ES-I3 (cell line): ENCODE data around the gene RNF114.
"Not testable (repeated sequence)": the region's sequence is repeated elsewhere in the genome, so short reads cannot be mapped to it uniquely, and the experiment has no call there.

ENCODE experiments used
- H3K36me3 ChIP-seq: 2 replicates; pipeline ENCODE4 v1.6.1; 2013; ENCODE audit warnings: mild to moderate bottlenecking, low read length, control low read depth, moderate library complexity; ENCODE audit not compliant: insufficient read depth
- H3K4me1 ChIP-seq: 2 replicates; pipeline ENCODE4 v1.6.1; 2013; ENCODE audit warnings: mild to moderate bottlenecking, control low read depth, low read length; ENCODE audit not compliant: insufficient read depth
- H3K9ac ChIP-seq: 2 replicates; pipeline ENCODE4 v1.6.1; 2013; ENCODE audit warnings: low read depth, mild to moderate bottlenecking, low read length, moderate library complexity
- H3K9me3 ChIP-seq: 2 replicates; pipeline ENCODE4 v1.6.1; 2013; ENCODE audit warnings: mild to moderate bottlenecking, low read length, moderate library complexity; ENCODE audit not compliant: control insufficient read depth, insufficient read depth

Gene RNF114

DNA sequence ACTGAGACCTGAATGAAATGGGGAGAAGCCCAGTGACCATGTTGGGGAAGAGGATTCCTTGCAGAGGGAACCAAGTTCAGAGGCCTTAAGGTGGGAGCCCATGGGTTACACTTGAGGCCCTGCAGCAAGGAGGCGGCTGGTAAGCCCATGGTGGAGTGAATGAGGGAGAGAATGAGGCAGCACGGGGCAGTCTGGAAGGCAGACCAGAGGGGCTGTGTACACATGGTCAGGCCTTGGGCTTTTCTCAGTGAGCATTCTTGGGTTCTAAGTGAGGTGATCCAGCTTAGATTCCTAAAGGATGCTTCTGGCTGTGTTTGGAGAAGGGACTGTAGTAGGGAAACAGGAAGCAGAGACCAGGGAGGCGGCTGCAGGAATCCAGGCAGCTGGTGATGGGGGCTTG is 19.0 kb downstream of the RNF114 start:
- no peaks in the 10 kb centered on the region for H3K9me3 ChIP-seq
- no peaks in the 10 kb centered on the region for H3K4me1 ChIP-seq
- peaks cover 36% of the 10 kb centered on the region for H3K36me3 ChIP-seq
- no peak overlapping the region for H3K9ac ChIP-seq

GRCh38 chr20:49955830-49956396 is 19.7 kb downstream of the RNF114 start:
- H3K9ac ChIP-seq, H3K4me1 ChIP-seq, H3K9me3 ChIP-seq: not testable (repeated sequence)
- peaks cover 30% of the 10 kb centered on the region for H3K36me3 ChIP-seq

GRCh38 chr20:49956689-49957088 is 20.5 kb downstream of the RNF114 start:
- Histone ChIP-seq H3K9me3 (no peaks in the 10 kb centered on the region), H3K9ac (no peak overlapping the region), H3K36me3 (peaks cover 26% of the 10 kb centered on the region), H3K4me1 (no peaks in the 10 kb centered on the region)

DNA sequence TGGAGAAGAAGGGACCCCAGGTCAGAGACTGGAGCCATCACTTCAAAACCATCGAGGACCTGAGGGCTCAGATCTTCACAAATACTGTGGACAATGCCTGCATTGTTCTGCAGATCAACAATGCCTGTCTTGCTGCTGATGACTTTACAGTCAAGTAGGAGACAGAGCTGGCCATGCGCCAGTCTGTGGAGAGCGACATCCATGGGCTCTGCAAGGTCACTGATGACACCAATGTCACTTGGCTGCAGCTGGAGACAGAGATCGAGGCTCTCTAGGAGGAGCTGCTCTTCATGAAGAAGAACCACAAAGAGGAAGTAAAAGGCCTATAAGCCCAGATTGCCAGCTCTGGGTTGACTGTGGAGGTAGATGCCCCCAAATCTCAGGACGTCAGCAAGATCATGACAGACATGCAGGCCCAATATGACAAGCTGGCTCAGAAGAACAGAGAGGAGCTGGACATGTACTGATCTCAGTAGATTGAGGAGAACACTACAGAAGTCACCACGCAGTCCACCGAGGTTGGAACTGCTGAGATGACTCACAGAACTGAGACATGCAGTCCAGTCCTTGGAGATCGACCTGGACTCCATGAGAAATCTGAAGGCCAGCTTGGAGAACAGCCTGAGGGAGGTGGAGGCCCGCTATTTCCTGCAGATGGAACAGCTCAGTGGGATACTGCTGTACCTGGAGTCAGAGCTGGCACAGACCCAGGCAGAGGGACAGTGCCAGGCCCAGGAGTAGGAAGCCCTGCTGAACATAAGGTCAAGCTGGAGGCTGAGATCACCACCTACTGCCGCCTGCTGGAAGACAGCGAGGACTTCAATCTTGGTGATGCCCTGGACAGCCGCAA is 21.1 kb downstream of the RNF114 start:
- H3K9ac ChIP-seq = not testable (repeated sequence)
- peaks cover 21% of the 10 kb centered on the region for H3K36me3 ChIP-seq

DNA sequence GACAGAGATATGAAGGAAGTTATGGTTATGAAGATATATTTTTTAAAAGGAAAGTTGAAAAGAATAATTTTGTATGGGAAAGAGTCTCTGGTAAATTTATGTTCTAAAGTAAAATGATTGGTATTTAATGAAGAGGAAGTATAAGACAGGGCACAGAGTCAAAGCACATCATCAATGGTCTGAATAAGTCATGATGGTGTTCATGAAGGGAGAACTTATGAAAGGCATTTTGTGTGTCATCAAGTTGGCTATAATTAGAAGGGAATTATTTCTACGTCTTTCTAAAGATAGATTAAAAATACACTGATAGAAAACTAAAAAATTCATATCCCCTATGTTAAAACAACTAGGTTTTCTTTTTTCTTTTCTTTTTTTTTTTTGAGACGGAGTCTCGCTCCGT is 25.2 kb downstream of the RNF114 start:
- Histone ChIP-seq H3K36me3 (no peaks in the 10 kb centered on the region; the same call in 1 of the 2 replicates), H3K4me1 (peaks cover 14% of the 10 kb centered on the region), H3K9ac (no peak overlapping the region), H3K9me3 (no peaks in the 10 kb centered on the region)

More for the DNA sequence above, 21.1 kb downstream of the RNF114 start:
- not testable (repeated sequence) for H3K4me1 ChIP-seq, H3K9me3 ChIP-seq

GRCh38 chr20:49964964-49965780 is 29.0 kb downstream of the RNF114 start:
- Histone ChIP-seq H3K36me3 (no peaks in the 10 kb centered on the region), H3K9me3 (no peaks in the 10 kb centered on the region), H3K9ac (no peak overlapping the region), H3K4me1 (peaks cover 23% of the 10 kb centered on the region)

GRCh38 chr20:49965781-49966305 is 29.6 kb downstream of the RNF114 start:
- Histone ChIP-seq H3K4me1 (peaks cover 29% of the 10 kb centered on the region), H3K9me3 (no peaks in the 10 kb centered on the region), H3K9ac (no peak overlapping the region), H3K36me3 (no peaks in the 10 kb centered on the region)

DNA sequence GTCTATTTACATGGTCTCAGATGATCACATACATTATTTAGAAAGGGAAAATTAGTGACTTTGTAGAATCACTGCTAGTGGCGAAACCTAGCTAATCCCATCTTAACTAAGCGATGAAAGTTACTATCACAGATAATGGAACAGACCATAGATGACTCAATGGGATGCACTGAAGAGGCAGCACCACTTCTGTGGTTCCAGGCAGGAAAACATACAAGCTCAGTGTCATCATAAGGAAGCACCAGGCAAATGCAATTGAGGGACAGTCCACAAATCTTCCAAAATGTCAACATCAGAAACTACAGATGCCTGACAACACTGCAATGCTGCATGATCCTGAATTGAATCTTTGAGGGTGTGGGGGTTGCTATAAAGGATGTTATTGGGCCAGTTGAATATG is 30.7 kb downstream of the RNF114 start:
- H3K9me3 ChIP-seq = no peaks in the 10 kb centered on the region
- H3K36me3 ChIP-seq = no peaks in the 10 kb centered on the region
- peaks cover 29% of the 10 kb centered on the region for H3K4me1 ChIP-seq
- no peak overlapping the region for H3K9ac ChIP-seq

- Histone ChIP-seq H3K36me3 (no peaks in the 10 kb centered on the region), H3K4me1 (peaks cover 29% of the 10 kb centered on the region), H3K9me3 (no peaks in the 10 kb centered on the region), H3K9ac (no peak overlapping the region)
Measured at GRCh38 chr20:49969234-49969633, 33.0 kb downstream of the RNF114 start.

- H3K9ac ChIP-seq = no peak overlapping the region
- H3K36me3 ChIP-seq = no peaks in the 10 kb centered on the region
Measured at GRCh38 chr20:49969946-49970345, 33.7 kb downstream of the RNF114 start.

GRCh38 chr20:49970498-49970897 is 34.3 kb downstream of the RNF114 start:
- Histone ChIP-seq H3K36me3 (no peaks in the 10 kb centered on the region), H3K4me1 (peaks cover 19% of the 10 kb centered on the region), H3K9ac (no peak overlapping the region), H3K9me3 (no peaks in the 10 kb centered on the region)

More at GRCh38 chr20:49969946-49970345, 33.7 kb downstream of the RNF114 start:
- H3K4me1 ChIP-seq = peaks cover 25% of the 10 kb centered on the region
- no peaks in the 10 kb centered on the region for H3K9me3 ChIP-seq

- H3K4me1 ChIP-seq = peaks cover 11% of the 10 kb centered on the region
- no peaks in the 10 kb centered on the region for H3K36me3 ChIP-seq
- no peaks in the 10 kb centered on the region for H3K9me3 ChIP-seq
- no peak overlapping the region for H3K9ac ChIP-seq
Measured at GRCh38 chr20:49973981-49974380, 37.8 kb downstream of the RNF114 start.

DNA sequence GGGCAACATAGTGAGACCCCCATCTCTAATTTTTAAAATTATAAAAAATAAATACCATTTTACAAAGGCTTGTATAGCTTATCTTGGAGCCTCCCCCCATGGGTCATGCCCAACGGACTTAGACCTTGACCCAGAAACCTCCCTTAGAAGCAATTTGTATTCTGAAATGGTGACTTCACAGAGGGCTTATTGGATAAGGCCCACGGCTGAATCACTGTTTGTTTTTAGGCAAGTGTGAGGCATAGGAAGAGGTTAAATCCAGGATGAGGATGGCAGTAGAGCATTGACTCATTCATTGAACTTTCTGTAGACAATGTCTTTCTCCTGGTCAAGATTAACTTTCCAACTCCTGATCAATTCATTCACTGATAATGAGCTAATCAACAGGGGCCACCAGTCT is 40.3 kb downstream of the RNF114 start:
- H3K9ac ChIP-seq = no peak overlapping the region
- no peaks in the 10 kb centered on the region; the same call in 1 of the 2 replicates for H3K4me1 ChIP-seq
- no peaks in the 10 kb centered on the region for H3K36me3 ChIP-seq
- H3K9me3 ChIP-seq = no peaks in the 10 kb centered on the region

DNA sequence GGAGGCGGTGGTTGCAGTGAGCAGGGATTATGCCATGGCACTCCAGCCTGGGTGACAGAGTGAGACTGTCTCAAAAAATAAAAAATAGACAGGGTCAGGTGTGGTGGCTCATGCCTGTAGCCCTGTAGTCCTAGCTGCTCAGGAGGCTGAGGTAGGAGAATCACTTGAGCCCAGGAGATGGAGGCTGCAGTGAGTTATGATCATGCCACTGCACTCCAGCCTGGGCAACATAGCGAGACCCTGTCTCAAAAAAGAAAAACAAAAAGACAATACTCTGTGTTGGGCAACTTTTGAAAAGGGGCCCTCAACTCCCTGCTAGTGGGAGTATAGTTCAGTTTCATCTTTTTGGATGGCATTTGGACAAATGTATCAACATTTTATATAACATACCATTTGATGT is 41.5 kb downstream of the RNF114 start:
- not testable (repeated sequence) for H3K9me3 ChIP-seq, H3K36me3 ChIP-seq, H3K9ac ChIP-seq, H3K4me1 ChIP-seq
